SHP77 treated with DMSO at 0.1 percent for 48 hours (cell line): ENCODE measurements around the gene MYO10.
A peak's percentile ranks its signal among the peaks of the same experiment; 100 is the strongest.
"Not testable (repeated sequence)": the region's sequence is repeated elsewhere in the genome, so short reads cannot be mapped to it uniquely, and the experiment has no call there.

ENCODE experiments used
- DNase-seq: peaks from one replicate; lab custom pipeline; 2025; lab: John Stamatoyannopoulos, UW

The MYO10 gene

DNA sequence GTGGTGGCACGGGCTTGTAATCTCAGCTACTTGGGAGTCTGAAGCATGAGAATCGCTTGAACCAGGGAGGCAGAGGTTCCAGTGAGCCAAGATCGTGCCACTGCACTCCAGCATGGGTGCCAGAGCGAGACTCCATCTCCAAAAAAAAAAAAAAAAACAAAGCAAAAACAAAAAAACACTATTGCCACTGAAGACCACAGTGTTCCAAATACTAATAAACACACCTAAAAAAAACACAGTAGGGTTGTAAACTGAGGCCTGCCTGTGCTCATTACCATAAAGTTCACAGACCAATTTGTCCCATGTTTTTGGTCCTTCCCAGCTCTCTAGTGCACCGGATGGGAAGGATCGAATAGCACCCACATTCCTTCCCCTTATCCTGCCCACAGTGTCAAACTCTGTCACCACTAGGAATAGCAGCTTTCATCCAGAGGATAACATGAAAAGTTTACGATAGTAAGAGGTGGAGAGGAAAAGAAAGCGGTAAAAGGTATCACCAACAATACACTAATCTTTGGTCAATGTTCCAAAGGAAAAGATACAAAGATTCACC, 49.2 kb downstream of the MYO10 start:
- no peak for DNase-seq

DNA sequence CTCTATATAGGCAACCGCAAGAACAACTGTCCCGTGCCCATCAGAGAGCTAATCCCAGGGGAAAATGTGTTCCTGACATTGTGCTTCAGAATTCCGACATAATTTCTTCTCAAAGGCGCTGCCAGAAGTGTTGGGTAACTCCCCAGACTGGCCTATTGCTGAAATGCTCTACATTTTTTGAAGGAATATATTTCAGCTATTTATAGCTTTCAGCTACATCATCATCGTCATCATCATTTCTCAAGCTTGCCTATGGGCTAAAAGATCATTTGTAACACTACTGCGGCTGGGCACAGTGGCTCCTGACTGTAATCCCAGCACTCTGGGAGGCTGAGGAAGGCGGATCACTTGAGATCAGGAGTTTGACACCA, 49.7 kb downstream of the MYO10 start:
- no peak for DNase-seq

DNA sequence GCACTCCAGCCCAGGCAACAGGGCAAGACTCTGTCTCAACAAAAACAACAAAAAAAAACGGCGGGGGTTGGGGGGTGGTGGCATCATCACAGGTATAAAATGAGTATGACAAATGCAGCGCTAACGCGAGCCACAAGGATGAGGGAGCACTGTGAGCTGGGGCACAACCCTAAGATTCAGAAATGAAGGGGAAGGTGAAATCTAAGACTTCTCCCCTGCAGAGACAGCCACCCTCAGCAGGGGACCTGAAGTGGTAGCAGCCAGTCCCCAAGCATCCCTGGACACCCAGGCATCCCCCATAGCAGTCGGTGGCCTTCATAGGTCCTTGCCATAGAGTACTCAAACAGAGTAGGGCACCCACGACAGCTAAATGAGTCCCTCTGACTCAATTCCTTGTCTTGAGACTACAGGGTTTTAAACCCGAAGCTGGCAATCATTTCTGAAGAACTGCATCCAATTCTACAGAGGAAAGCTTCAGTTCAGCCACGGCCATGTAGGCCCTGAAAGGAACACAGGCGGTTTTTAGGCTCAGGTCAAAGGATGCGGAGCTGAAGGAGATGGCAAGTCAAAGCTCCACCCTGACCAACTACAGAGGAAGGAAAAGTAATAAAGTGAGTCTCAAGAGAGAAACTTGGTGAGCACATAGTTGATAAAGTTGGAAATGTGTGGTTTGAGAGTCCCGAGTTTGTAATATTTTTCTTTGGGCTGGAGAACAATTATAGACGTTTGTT, 50.3 kb downstream of the MYO10 start:
- DNase-seq: no peak

DNA sequence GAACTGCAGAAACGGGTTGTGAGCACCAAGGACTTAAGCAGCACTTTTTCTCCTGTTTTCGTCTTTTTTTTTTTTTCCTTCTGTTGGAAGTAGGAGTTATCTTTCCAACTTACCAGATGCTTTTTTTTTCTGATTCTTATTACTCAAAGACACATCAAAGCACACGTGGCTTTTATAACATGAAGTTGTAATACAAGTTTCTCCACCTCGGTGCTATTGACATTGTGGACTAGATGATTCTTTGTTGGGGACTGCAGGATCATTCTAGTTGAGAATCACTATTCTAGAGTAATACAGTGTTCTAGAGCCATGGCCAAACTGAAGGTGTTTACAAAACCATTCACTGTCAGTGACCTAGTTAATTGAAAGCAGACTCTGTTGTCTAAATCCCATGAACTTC, 51.5 kb downstream of the MYO10 start:
- DNase-seq: no peak

DNA sequence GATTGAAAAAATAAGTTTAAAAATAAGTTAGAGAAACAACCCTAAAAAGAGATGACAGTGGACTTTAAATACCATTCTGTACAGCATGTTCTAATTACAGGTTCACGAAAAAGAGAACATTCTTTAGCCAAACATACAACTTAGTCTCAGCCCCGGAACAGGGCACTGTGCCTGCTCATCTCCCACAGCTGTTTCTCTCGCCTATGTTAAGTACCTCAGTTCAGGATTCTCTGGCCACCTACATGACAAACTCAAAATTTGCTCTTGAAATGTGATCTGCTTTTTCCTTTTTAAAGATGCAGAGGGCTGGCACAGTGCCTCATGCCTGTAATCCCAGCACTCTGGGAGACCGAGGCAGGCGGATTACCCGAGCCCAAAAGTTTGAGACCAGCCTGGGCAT, 52.3 kb downstream of the MYO10 start:
- DNase-seq: no peak

DNA sequence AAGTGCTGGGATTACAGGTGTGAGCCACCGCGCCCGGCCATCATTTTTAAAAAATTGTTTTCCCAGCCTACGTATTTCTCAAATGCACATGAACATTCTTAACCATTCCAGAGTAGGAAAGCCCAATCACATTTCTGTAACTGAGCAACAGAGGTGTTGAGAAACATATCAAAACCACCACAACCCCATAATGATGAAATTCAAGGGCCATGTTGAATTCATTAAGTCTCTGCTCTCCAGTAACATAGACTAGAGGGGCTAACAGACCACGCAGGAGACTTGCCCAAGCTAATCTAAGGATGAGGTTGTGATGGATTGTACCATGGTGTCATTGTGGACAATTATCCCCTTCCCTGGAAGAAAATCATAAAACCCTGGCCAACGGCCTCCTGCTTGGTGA, 52.9 kb downstream of the MYO10 start:
- DNase-seq: no peak

DNA sequence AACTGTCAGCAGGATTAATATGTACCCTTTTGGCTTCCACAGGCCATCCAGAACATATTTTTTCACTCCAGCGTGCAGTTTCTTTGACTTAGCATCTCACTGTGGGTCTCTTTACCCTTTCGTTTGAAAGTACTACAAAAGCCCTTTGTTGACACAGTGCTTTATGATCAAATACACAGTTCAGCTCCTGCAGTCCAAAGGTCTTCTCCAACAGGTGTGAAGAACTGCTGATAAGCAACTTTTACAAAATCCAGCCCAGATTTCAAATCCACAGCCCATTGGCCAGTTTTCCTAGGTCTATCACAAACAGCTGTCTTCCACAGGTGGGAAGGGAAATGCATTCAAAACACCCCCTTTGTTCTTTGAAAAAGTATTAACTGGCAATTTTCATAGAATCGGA, 54.8 kb downstream of the MYO10 start:
- no peak for DNase-seq

DNA sequence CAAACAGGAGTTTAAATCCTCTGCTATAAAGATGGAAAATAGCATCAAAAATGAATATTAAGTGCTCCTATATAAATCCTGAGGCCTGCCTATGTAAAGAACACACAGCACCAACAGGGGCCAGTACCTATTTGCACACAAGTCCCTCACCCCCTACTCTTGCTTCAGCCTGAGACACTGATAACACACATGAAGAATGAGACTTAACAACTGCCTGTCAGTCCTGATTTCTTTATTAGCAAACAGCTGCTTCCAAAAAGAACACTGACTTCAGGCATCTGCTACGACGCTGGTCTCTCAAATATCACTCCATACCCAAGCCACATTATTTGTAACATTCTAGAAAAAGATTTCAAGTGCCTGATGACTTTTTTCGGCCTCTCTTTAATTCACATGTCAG, 55.5 kb downstream of the MYO10 start:
- DNase-seq: no peak

DNA sequence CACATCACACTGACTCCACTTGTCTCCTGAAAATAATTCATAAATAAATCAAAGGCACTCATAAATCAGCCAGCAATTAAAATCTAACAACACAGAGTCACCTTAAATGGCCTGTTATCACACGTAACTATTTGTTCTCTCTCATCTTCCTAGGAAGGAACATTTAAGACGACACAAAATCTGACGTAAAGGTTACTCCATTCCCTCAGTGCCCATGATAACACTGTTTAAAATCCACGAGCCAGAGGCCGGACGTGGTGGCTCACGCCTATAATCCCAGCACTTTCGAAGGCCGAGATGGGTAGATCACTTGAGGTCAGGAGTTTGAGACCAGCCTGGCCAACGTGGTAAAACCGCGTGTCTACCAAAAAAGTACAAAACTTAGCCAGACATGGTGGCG, 56.4 kb downstream of the MYO10 start:
- DNase-seq: no peak

DNA sequence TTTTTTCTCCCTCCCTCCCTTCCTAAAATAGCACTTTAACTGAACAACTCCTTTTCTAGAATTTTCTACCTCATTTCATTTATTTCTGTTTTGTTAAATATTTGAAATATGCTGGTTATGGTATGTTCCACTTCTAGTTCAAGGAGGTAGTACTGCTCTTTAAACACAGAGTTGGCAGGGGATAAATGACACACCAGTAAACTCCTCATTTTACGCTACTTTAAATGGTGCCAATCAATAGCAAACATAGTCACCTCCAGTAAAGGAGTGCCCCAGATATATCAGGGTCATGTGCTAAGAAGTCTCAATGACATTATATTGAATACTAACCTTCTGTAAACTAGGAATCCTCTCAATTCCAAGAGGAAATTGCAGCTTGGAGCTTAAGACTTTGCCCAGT, 56.9 kb downstream of the MYO10 start:
- no peak for DNase-seq

DNA sequence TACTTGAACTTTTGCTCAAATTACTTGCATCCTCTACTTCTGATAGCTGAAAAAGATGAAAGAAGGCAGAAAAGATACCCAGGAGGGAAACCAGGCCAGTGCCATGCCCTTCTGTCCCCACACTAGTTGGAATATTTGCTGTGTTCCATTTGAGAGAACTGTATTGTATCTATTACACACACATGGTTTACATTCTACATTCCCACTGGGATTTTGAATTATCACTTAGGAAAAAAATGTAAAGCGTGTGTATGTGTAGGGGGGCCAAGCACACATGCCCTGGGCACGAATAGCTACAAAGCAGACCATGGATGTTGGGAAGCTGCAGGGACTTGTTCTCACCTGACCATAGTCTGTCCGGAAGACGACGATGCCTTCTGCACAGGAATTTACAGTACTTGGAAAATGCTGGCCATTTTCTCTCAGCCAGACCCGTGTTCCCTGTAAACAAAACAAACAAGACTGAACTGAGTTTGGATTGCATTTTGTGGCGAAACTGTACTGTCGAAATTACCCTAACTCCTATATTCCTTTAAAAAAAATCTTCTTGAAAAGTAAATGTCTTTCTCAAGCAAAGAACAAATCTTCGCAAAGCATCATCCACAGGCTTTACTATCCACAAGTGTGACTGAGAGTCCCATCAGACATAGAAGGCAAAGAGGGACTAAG, 58.7 kb downstream of the MYO10 start:
- DNase-seq: no peak

DNA sequence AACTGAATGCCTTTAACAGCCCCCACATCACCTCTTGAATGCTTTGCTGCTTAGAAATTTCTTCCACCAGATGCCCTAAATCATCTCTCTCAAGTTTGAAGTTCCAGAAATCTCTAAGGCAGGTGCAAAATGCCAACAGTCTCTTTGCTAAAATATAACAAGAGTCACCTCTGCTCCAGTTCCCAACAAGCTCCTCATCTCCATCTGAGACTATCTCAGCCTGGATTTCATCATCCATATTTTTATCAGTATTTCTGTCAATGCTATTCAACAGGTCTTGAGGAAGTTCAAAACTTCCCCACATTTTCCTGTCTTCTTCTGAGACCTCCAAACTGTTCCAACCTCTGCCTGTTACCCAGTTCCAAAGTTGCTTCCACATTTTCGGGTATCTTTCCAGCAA, 61.7 kb downstream of the MYO10 start:
- DNase-seq: not testable (repeated sequence)

DNA sequence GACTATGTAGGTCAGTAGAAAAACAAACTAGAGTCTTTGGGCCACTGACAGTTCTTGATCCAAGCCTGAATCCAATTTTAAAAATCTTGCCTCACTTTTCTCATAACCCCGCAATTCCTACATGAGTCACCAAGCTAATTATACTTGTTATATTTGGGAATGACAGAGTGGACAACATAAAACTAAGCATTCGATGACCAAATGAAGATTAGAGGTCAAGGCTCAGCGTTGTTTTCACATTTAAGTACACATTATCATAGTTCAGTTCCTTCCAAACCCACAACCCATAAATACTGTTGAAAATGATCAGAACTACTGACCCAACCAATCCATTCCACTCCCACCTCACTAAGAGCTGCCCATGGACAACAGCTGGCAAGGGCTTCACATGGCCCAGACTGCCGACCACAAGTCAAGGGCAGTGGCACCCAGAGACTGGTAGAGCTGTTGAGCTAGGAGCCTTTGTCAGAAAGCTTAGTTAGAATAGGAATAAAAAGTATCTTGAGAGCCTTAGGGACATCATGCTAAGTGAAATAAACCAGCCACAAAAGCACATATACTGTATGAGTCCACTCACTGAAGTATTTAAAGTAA, 64.2 kb downstream of the MYO10 start:
- no peak for DNase-seq

DNA sequence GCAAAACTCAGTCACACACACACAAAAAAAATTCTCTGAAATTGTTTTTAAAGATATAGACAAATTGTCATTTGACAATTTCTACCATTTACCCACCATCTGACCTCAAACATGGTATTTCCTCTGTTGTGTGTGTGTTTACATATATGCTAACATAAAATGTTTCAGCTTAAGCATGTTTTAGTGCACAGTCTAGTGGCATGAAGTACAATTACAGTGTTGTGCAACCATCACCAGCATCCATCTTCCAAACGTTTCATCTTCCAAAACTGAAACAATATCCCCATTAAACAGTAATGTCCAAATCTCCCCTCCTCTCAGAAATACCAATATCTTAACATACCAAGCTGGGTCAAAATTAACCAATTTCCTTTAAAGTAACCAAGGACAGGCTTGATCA, 65.2 kb downstream of the MYO10 start:
- no peak for DNase-seq

DNA sequence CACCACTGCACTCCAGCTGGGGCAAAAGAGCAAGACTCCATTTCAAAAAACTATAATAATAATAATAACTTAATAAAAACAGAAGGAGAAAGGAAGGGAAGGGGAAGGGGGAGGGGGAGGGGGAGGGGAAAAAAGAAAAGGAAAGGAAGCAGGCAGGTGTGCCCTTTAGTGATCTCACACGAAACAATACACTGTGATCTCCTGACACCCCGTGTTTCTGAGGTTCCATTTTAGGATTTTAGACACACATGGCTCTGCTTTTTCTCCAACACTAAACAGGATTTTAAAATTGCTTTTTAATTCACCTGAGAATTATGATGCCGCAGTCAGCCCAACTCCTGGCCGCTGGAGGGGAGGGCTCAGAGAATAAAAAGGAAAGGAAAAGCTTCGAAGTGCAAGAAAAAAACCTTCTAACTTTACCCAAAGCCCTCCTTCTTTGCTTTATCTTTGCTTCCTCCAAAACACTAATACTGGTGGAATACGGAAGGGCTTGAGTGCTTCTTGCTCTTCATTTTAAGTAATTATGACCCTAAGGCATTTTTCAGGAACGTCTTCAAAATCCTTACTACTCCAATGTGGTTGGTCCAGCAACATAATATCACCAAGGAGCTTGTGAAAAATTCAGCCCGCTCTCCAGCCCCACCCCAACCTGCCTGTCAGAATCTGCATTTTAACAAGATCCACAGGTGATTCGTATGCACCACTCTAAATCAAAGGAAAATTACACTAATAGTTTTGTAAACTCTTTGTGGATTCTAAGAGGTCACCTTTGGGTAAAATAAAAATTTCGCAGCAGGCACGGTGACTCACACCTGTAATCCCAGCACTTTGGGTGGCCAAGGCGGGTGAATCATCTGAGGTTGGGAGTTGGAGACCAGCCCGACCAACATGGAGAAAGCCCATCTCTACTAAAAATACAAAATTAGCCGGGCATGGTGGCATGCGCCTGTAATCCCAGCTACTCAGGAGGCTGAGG, 66.0 kb downstream of the MYO10 start:
- DNase-seq: no peak

DNA sequence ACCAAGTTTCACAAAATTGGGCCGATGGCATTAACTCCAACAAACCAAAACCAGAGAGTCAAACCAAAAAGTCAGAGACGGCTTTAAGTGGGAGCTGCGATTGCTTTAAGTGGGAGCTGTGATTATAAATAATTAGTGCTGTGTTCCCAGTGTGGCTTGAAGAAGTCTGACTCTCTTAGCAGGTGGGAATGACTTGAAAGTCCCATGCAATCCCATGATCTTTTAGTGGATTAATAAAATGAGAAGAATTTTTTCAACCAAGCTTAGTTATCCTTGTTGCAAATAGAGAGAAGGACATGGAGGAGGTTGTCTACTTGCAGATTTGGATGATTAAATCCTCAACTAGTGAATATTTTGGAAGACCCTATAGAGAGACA, 68.5 kb downstream of the MYO10 start:
- no peak for DNase-seq

DNA sequence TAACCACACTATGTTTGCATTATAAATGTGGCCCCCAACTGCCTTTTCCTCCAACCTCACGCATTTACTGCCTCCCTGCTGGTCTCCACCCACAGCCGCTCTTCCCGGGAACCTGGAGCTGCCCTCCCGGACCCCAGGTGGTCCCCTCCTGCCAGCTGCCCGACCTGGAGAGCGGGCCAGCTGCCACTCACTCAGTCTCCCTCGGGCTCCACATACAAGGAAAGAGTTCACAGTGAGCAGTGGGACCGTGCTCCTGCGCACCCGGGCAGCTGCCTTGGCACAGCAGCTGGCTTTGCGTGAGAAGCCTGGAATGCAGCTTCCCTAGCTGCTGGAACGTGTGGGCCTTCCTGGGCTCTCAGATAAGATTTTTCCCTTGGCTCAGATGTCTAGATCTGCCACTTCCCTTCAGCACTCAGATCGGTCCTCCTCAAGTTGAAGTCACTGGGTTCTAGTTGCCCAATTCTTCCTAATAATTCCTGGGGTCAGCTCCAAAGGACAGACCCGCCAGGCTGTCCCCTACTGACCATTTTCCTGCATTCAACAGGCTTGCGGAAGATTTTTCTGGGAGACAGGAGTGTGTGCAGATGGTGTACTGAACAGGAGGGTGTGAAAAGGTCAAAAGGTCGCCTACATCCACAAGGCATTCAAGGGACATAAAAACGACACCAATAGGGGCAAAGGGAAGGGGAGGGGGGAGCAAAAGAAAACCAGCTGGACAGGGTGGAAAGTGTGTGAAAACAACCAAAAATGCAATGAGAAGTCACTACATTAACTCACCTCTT, 69.1 kb downstream of the MYO10 start:
- peak; percentile 58 for DNase-seq

DNA sequence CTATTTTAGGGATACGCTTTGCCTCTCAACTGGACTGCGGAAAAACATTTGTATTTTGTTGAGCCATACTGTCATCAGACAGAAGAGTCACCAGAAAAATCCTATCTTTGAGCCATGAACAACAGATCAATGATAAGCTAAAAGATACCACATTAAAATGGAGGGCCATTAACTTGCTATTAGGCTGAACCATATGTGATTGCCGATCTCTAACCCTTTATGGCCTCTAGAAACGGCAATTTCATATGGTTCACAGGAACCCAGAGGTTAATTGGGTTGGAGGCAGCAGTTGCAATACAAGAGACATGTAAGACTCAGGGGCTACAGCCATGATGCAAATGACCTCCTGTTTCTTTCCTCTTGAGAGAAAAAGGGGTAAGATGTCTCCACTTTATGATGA, 69.8 kb downstream of the MYO10 start:
- no peak for DNase-seq

DNA sequence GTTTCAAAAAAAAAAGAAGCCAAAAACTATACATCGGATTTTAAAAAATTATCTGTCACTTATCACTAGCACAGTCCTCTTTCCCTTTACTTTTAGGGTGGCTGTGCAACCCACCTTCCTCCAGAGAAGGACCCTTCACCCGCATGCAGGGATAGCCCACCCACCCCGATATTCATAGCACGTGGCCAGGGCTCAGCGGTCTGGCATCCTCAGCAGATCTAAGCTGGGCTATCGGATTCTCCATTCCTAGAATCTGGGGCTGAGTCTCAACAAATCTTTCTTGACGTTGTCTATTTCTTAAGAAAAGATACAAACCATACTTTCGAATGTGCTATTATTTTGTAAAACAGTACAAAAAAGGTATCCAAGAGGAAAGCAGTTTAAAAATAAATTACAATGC, 70.9 kb downstream of the MYO10 start:
- DNase-seq: no peak

DNA sequence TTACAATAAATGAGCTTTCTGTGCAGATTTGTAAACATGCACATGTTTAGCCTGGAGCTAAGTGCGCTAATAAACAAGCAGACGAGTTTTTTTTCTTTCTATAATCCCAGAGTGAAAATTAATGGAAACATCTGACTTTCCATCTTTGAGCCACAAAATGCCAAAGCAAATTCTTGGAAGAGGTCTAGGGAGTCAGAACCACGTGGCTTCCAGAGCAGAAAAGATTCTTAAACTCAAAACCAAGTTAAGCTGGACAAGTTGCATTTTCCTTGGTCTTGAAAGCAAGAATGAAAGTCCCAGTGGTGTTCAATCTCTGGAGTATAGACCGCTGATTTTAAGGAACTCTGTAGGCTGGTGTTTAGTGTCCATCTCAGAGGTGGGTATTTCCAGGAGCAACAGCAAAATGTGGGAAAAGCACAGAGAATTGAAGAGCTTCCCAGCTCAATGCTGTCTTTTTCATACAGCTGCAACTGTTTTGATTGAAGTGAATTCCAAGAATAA, 71.4 kb downstream of the MYO10 start:
- DNase-seq: no peak

DNA sequence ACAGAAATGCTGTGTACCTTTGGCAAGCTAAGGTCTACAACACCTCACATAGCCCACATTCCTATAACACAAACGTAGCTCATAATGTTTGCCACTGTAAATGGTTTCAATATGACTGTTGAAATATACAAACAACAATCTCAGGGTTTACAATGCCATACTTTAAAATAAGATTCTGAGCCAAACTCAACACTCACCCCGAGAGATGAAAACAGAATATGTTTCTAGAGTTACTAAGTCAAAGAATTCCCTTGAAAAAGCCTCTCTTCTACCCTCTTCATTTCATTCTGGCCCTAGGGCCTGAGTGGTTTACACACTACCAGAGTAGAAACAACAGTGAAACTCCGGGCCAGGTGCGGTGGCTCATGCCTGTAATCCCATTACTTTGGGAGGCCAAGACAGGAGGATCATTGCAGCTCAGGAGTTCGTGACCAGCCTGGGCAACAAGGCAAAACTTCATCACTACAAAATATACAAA, 72.6 kb downstream of the MYO10 start:
- DNase-seq: no peak
